GM19035 (cell line): Measurements from ENCODE around the gene CRADD.
"Not testable (repeated sequence)": the region's sequence is repeated elsewhere in the genome, so short reads cannot be mapped to it uniquely, and the experiment has no call there.

Source experiments
- ATAC-seq: cut with Tn5 transposase; IDR thresholded peaks from one replicate; pipeline ENCODE4 v1.9.1; 2021; ENCODE audit not compliant: unreplicated experiment

Gene CRADD

GRCh38 chr12:93754859-93755258 lies 77.7 kb downstream of the CRADD start:
- ATAC-seq: not testable (repeated sequence)

- no peak for ATAC-seq
Observed at GRCh38 chr12:93756288-93756687, 79.1 kb downstream of the CRADD start.

- no peak for ATAC-seq
Observed at GRCh38 chr12:93757792-93758694, 80.9 kb downstream of the CRADD start.

GRCh38 chr12:93758801-93759373 lies 81.7 kb downstream of the CRADD start:
- ATAC-seq: no peak

- ATAC-seq: no peak
Observed at GRCh38 chr12:93759512-93760081, 82.4 kb downstream of the CRADD start.

GRCh38 chr12:93760275-93760875 lies 83.2 kb downstream of the CRADD start:
- ATAC-seq: no peak

- ATAC-seq: no peak
Observed at GRCh38 chr12:93762059-93762719, 85.0 kb downstream of the CRADD start.

- ATAC-seq: no peak
Observed at GRCh38 chr12:93762912-93763553, 85.9 kb downstream of the CRADD start.

GRCh38 chr12:93763746-93764147 lies 86.6 kb downstream of the CRADD start:
- ATAC-seq: no peak

GRCh38 chr12:93766371-93766770 lies 89.2 kb downstream of the CRADD start:
- ATAC-seq: no peak

GRCh38 chr12:93766796-93767523 lies 89.8 kb downstream of the CRADD start:
- no peak for ATAC-seq

- no peak for ATAC-seq
Observed at GRCh38 chr12:93767524-93767863, 90.3 kb downstream of the CRADD start.

- no peak for ATAC-seq
Observed at GRCh38 chr12:93772003-93772700, 95.0 kb downstream of the CRADD start.

- ATAC-seq: no peak
Observed at GRCh38 chr12:93773122-93773871, 96.1 kb downstream of the CRADD start.

GRCh38 chr12:93776581-93777018 lies 99.4 kb downstream of the CRADD start:
- ATAC-seq: no peak

GRCh38 chr12:93777254-93777653 lies 100.1 kb downstream of the CRADD start:
- ATAC-seq: no peak

GRCh38 chr12:93778306-93778705 lies 101.1 kb downstream of the CRADD start:
- no peak for ATAC-seq

GRCh38 chr12:93778766-93779165 lies 101.6 kb downstream of the CRADD start:
- no peak for ATAC-seq
